COR-L47 (cell line): ENCODE data around the gene NAPA.

ENCODE experiments used
- DNase-seq: peaks from one replicate; lab custom pipeline; 2025; lab: John Stamatoyannopoulos, UW

NAPA gene

GRCh38 chr19:47514869-47515588 lies at the start of gene NAPA:
Gene NAPA (minus strand): TSS chr19:47515063. CDS start chr19:47514940, 123 bp downstream.
- DNase-seq = peak; percentile 100

- DNase-seq = no peak
Observed at GRCh38 chr19:47564081-47564480, 49.2 kb upstream of the NAPA start.

DNA sequence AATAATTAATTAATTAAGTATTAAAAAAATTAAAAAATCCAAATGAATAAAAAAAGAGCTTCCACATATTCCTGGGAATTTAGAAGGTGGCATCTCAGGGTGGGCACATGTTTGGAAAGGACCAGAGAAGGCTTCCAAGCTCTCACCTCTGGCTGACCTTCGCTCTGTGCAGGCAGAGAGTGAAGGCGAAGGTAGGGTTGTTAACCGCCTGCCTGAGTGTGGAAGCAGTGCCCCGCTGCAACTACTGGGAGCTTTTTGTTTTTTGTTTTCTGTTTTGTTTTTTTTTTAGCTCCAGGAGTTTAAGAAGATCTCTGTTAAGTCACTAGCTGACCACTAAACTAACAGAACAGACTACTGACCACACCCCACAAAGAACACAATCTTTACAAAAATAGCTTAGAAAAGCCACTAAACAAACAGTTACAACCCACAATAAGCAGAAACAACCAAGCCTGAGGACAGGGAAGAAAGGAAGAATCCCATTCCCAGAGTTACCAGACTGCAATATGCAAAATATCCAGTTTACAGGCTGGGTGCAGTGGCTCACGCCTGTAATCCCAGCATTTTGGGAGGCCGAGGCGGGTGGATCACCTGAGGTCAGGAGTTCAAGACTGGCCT lies 46.7 kb upstream of the NAPA start:
- DNase-seq = no peak

GRCh38 chr19:47560999-47561398 lies 46.1 kb upstream of the NAPA start:
- no peak for DNase-seq

GRCh38 chr19:47550129-47550528 lies 35.3 kb upstream of the NAPA start:
- no peak for DNase-seq

- DNase-seq = no peak
Observed at GRCh38 chr19:47549261-47549862, 34.5 kb upstream of the NAPA start.

DNA sequence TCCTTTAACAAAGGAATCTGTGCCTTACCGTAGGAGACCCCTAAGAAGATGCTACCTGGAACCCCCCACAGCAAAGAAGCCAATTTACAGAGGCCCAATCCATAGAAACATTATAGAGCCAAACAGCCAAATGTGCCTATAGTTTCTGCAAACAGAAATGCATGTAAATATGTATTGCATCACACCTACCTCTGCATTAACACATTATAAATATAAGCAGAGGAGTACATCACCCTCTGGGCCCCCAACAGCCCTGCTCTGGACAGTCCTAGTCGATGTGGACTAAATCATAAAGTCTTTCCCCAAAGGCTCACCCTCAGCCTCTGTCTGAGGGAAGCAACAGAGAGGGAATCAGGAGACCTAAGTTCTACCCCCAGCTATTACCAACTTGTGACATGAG lies 32.3 kb upstream of the NAPA start:
- no peak for DNase-seq

GRCh38 chr19:47545061-47545948 lies 30.4 kb upstream of the NAPA start:
- no peak for DNase-seq

DNA sequence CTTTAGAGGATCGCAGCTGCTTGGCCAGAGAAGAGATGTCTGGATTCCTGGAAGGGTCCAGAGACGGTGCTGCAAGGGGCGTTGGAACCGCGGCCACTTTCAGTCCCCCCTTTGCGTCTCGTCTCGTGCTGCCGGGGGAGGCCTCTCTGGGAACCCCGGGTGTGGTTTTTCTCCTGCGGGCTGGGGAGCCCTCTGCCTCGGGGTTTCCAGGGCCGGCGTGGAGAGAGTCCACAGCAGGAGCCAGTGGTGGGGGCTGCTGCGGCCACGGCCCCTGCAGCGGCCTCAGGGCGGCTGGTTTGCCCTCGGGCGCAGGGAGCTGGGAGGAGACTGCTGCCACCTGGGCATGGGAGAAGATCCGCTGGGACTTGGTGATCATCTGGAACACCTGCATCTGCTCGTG lies 29.6 kb upstream of the NAPA start:
- no peak for DNase-seq

GRCh38 chr19:47544075-47544474 lies 29.2 kb upstream of the NAPA start:
- no peak for DNase-seq

DNA sequence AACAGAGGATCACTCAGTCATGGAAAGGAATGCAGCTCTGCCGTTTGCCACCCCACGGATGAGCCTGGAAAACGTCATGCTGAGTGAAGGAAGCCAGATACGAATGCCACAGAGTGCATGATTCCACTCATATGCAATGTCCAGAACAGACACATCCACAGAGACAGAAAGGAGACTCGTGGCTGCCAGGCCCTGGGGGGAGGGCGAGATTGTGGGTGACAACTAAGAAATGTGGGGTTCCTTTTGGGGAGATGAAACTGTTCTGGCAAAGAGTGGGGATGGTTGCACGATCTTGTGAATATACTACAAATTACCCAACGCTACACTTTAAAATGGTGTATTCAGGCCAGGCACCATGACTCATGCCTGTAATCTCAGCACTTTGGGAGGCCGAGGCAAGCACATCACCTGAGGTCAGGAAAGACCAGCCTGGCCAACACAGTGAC lies 27.2 kb upstream of the NAPA start:
- no peak for DNase-seq

- DNase-seq = no peak
Observed at GRCh38 chr19:47541518-47541917, 26.7 kb upstream of the NAPA start.

GRCh38 chr19:47540748-47541147 lies 25.9 kb upstream of the NAPA start:
- no peak for DNase-seq

- no peak for DNase-seq
Observed at GRCh38 chr19:47539747-47540311, 25.0 kb upstream of the NAPA start.

- DNase-seq = no peak
Observed at GRCh38 chr19:47538812-47539211, 23.9 kb upstream of the NAPA start.

DNA sequence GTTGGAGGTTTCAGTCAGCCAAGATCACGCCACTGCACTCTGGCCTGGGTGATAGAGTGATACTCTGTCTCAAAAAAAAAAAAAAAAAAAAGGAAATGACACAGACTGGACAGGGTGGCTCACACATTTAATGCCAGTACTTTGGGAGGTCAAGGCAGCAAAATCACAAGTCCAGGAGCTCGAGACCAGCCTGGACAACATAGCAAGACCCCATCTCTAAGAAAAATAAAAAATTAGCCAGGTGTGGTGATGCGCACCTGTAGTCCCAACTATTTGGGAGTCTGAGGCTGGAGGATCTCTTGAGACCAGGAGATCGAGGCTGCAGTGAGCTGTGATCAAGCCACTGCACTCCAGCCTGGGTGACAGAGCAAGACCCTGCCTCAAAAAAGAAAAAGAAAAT lies 22.6 kb upstream of the NAPA start:
- no peak for DNase-seq

- DNase-seq = no peak
Observed at GRCh38 chr19:47534628-47535027, 19.8 kb upstream of the NAPA start.

DNA sequence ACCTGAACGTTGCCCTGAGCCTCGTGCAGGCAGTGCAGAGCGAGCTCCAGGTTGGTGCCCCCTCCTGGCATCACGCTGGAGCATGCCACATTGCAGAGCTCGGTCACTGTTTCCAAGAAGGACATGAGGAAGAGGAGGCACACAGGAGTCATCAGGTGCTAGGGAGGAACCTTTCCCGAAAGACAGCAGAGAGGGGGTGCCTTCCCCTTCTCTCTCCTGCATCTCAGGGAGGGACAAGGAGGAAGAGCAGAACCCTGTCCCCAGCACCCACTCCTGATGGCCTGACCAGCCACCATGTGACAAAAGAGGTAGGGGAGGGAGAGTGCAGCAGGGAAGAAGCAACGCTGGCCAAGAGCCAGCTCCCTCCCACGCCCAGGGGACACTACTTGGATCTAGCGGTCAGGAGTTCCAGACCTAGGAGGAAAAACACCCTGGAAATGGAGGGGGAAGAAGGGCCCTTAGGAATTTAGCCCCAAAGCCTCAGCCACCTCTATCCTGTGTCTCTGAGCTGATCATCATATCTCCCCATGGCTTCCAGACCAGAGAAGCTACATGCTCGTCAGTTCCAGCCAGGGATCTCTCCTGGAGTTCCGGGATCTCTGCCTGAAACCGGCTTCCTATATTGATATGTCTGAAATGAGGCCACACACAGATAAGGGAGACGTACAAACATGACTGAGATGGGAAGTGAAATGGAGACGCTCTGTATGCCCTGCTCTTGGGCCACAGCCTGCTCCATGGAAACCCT lies 17.0 kb upstream of the NAPA start:
- DNase-seq = no peak

- no peak for DNase-seq
Observed at GRCh38 chr19:47529018-47529742, 14.3 kb upstream of the NAPA start.

- DNase-seq = no peak
Observed at GRCh38 chr19:47526798-47527197, 11.9 kb upstream of the NAPA start.

DNA sequence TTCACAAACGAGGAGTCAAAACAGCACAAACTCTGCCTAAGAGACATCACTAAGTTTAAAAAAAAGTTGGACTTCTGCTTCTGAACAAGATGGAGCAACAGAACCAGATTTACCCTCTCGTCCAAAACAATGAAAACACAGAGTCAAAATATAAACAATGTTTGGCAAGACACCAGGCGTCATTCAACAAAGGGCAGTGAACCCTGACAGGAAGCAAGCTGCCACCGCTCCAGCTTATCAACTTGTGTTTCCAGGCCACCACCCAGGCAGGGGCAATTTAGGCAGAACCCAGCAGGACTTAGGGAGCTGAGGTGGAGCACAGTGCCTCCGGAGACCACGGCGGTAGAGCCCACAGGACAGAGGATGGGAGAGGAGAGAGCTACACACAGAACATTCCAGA lies 8.6 kb upstream of the NAPA start:
- DNase-seq = peak; percentile 16
